Measurements from ENCODE around the gene CAMK2A. TPM values are rescaled to one million over a fixed set of nuclear protein-coding genes. Genes with fewer than 3 reads are reported as not detected.

The CAMK2A gene
- total and polyA plus RNA-seq, 2 experiments from 2014 or later, result 1.2 to 2.6 TPM

DNA sequence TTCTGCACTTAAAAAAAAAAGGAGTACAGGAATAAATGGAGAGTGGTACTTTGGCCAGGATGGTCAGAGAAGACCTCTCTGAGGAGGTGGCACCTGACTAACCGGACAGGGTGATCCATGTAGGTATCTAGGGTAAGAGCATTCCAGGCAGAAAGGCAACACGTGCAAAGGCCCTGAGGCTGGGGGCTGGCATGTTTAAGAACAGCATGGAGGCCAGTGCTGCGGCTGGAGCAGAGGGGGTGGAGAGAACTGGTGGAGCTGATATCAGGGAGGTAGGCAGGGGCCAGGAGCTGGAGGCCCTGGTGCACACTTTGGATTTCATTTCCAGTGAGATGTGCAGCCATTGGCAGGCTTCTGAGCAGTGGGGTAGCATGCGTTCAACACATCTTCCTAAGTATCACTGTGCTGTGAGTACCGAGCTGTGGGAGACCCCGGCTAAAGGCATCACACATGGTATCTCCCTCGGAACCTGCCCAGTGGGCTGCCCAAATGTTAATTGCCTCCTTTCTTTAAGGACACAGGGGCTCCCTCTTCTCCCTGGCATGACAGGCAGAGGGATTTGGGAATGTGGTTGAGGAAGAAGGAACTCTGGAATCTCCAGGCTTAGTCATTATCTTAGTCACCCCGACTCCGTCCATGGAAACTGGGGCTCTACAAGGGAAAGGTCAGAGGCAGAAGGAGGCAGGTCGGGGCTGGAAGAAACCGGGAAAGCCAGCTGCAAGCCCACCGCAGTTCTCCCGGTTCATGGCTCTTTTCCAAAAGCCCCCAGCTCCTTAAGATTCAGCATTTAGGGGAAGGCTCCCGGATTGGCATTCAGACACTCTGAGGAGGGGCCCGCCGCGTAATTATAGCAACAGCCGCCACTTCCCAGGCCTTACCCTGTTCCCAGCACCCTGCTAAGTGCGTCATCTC is 81.1 kb downstream of the CAMK2A start:
- H3K4me2 ChIP-seq, result no peak overlapping the region
- TF ChIP-seq, protein P1, sequence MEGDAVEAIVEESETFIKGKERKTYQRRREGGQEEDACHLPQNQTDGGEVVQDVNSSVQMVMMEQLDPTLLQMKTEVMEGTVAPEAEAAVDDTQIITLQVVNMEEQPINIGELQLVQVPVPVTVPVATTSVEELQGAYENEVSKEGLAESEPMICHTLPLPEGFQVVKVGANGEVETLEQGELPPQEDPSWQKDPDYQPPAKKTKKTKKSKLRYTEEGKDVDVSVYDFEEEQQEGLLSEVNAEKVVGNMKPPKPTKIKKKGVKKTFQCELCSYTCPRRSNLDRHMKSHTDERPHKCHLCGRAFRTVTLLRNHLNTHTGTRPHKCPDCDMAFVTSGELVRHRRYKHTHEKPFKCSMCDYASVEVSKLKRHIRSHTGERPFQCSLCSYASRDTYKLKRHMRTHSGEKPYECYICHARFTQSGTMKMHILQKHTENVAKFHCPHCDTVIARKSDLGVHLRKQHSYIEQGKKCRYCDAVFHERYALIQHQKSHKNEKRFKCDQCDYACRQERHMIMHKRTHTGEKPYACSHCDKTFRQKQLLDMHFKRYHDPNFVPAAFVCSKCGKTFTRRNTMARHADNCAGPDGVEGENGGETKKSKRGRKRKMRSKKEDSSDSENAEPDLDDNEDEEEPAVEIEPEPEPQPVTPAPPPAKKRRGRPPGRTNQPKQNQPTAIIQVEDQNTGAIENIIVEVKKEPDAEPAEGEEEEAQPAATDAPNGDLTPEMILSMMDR (IDR thresholded peaks at IDR 0.05; ENCODE audit: poor library complexity), result no peak
- TF ChIP-seq EZH2 (IDR thresholded peaks at IDR 0.05; ENCODE audit: borderline replicate concordance) (no peak), EZH2phosphoT487 (IDR thresholded peaks at IDR 0.05; ENCODE audit: low read depth, severe bottlenecking, unreplicated experiment) (no peak)
- 87% methylated on average over 17 of the region's 19 CpGs for WGBS (ENCODE audit: low lambda C conversion rate, missing lambda C conversion rate)

DNA sequence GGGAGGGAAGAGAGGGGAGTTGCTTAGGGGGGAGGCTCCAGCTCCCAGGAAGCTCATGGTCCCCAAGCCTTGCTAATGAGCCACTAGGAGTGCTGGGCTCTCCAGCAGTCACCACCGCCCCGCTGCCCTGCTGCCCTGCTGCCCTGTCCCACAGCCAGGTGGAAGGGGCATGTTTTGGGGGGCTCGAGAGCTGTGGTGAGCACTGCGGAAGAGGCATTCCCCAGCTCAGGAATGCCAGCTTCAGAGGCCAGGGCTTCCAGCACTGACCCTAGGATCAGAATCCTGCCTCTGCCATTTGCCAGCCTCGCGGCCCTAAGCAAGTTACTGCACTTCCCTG is 82.8 kb downstream of the CAMK2A start:
- Histone ChIP-seq H3K79me2 (no peaks in the 10 kb centered on the region), H3K27ac (no peak overlapping the region), H3K9me3 (ENCODE audit: low read depth) (no peaks in the 10 kb centered on the region), H3K9me2 (replicated peaks; ENCODE audit: insufficient read depth) (no peaks in the 10 kb centered on the region), H3K27me3 (no peaks in the 10 kb centered on the region), H2AFZ (no peak overlapping the region), H3K4me3 (no peak overlapping the region), H4K20me1 (ENCODE audit: insufficient read depth, poor library complexity, severe bottlenecking) (no peaks in the 10 kb centered on the region), H3K4me1 (ENCODE audit: insufficient read depth) (peaks cover 10% of the 10 kb centered on the region), H3K36me3 (replicated peaks; ENCODE audit: insufficient read depth, low read depth) (no peaks in the 10 kb centered on the region), H3K4me2 (no peak overlapping the region)
- TF ChIP-seq, protein P1 (IDR thresholded peaks at IDR 0.05; ENCODE audit: poor library complexity), result no peak
- TF ChIP-seq EZH2phosphoT487 (IDR thresholded peaks at IDR 0.05; ENCODE audit: low read depth, severe bottlenecking, unreplicated experiment), result no peak
- no peak for TF ChIP-seq EZH2 (IDR thresholded peaks at IDR 0.05; ENCODE audit: borderline replicate concordance)
- 95% methylated on average over 6 of the region's 6 CpGs for WGBS (ENCODE audit: low lambda C conversion rate, missing lambda C conversion rate)
- DNase-seq (ENCODE audit: low spot score), result no peak

More for the DNA sequence above, 81.1 kb downstream of the CAMK2A start:
- peaks cover 11% of the 10 kb centered on the region for H3K4me1 ChIP-seq (ENCODE audit: insufficient read depth)
- H2AFZ ChIP-seq, result no peak overlapping the region
- H4K20me1 ChIP-seq (ENCODE audit: insufficient read depth, poor library complexity, severe bottlenecking), result no peaks in the 10 kb centered on the region
- no peaks in the 10 kb centered on the region for H3K27me3 ChIP-seq
- DNase-seq (ENCODE audit: low spot score), result no peak
- H3K36me3 ChIP-seq (replicated peaks; ENCODE audit: insufficient read depth, low read depth), result no peaks in the 10 kb centered on the region
- H3K9me2 ChIP-seq (replicated peaks; ENCODE audit: insufficient read depth), result no peaks in the 10 kb centered on the region
- no peak overlapping the region for H3K4me3 ChIP-seq
- H3K79me2 ChIP-seq, result no peaks in the 10 kb centered on the region
- no peak overlapping the region for H3K27ac ChIP-seq
- H3K9me3 ChIP-seq (ENCODE audit: low read depth), result no peaks in the 10 kb centered on the region

DNA sequence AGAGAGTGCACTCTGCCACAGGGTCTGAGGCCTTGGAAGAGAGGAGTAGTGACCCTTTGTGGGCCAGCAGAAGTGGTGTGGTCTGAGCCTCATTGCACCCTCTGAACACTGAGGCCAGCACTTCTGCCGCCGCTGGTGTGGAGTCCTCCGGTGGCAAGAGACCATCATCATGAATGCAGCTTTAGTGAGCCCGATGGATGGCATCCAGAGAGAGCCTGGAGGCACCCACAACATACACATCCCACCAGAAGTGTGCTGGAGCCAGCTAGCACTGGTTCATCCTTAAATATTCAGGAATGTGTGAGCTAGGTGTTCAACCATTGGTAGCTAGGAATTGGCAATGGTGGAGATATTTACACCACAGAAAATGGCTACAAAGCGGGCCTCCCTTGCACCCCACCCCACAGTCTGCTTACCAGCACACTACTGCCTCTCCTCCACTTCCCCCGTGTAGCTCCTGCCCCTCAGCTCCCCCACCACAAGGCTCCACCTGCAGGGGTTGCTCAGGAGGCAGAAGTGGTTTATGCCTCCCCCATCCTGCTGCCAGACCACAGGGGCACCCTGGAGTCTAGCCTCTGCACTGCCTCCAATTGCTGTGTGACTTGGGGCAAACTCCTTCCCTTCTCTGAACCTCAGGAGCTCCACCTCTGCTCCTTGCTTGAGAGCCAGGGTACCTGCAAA is 83.3 kb downstream of the CAMK2A start:
- DNase-seq (ENCODE audit: low spot score), result no peak
- WGBS (ENCODE audit: low lambda C conversion rate, missing lambda C conversion rate), result 81% methylated on average over 6 of the region's 6 CpGs
- H3K27ac ChIP-seq, result no peak overlapping the region

More for the DNA sequence above, 83.3 kb downstream of the CAMK2A start:
- H3K9me2 ChIP-seq (replicated peaks; ENCODE audit: insufficient read depth), result no peaks in the 10 kb centered on the region
- no peaks in the 10 kb centered on the region for H3K27me3 ChIP-seq
- TF ChIP-seq, protein P1 (IDR thresholded peaks at IDR 0.05; ENCODE audit: poor library complexity), result no peak
- TF ChIP-seq EZH2 (IDR thresholded peaks at IDR 0.05; ENCODE audit: borderline replicate concordance) (no peak), EZH2phosphoT487 (IDR thresholded peaks at IDR 0.05; ENCODE audit: low read depth, severe bottlenecking, unreplicated experiment) (no peak)
- H3K79me2 ChIP-seq, result no peaks in the 10 kb centered on the region
- no peaks in the 10 kb centered on the region for H3K9me3 ChIP-seq (ENCODE audit: low read depth)
- H3K4me2 ChIP-seq, result no peak overlapping the region
- no peaks in the 10 kb centered on the region for H3K36me3 ChIP-seq (replicated peaks; ENCODE audit: insufficient read depth, low read depth)
- no peaks in the 10 kb centered on the region for H4K20me1 ChIP-seq (ENCODE audit: insufficient read depth, poor library complexity, severe bottlenecking)
- peaks cover 5% of the 10 kb centered on the region for H3K4me1 ChIP-seq (ENCODE audit: insufficient read depth)
- no peak overlapping the region for H2AFZ ChIP-seq
- H3K4me3 ChIP-seq, result no peak overlapping the region
